Activated naive CD8-positive, alpha-beta T cell treated with anti-CD3 and anti-CD28 coated beads, Interleukin-2, amount 50 U/mL, for 16 hours (primary cell): ENCODE results near the gene ATP5MC2.
"Not testable (repeated sequence)": the region's sequence is repeated elsewhere in the genome, so short reads cannot be mapped to it uniquely, and the experiment has no call there.

Experiments used
- DNase-seq: peaks from one replicate; pipeline ENCODE4 v3.0.0-alpha.2; 2020; ENCODE audit warnings: low read depth, low spot score

The ATP5MC2 gene

DNA sequence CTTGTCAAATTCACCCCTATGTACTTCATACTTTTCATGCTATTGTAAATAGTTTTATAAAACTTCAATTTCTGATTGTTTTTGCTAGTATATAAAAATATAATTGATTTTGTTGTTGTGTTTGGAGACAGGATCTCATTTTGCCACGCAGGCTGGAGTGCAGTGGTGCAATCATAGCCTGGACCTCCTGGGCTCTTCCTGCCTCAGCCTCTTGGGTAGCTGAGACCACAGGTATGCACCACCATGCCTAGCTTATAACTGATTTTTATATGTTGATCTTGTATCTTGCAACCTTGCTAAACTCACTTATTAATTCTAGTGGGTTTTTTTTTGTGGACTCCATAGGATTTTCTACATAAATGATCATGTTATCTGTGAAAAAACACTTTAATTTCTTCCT lies 23.5 kb downstream of the ATP5MC2 start:
- DNase-seq, result no peak

DNA sequence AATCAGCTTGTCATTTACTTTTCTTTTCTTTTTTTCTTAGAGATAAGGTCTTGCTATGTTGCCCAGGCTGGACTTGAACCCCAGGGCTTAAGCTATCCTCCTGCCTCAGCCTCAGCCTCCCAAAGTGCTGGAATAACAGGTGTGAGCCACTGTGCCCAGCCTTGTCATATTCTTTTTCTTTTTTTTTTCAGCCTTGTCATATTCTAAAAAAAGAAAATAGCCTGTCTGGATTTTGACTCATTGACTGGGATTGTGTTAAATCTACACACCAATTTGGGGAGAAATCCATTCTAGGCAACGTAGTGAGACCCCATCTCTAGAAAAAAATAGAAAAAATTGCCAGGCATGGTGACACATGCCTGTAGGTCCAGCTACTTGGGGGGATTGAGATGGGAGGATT lies 24.1 kb downstream of the ATP5MC2 start:
- no peak for DNase-seq

DNA sequence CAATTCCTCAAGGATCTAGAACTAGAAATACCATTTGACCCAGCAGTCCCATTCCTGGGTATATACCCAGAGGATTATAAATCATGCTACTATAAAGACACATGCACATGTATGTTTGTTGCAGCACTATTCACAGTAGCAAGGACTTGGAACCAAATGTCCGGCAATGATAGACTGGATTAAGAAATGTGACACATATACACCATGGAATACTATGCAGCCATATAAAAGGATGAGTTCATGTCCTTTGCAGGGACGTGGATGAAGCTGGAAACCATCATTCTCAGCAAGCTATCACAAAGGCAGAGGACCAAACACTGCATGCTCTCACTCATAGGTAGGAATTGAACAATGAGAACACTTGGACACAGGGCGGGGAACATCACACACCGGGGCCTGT lies 29.6 kb downstream of the ATP5MC2 start:
- DNase-seq, result not testable (repeated sequence)

DNA sequence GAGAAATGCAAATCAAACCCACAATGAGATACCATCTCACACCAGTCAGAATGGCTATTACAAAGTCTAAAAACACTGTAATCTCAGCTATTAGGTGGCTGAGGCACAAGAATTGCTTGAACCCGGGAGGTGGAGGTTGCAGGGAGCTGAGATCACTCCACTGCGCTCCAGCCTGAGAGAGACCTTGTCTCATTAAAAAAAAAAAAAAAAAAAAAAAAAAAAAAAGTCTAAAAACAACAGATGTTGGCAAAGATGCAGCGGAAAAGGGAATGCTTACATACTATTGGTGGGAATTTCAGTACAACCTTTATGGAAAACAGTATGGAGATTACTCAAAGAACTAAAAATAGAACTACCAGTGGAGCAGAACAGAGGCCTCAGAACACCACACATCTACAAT lies 30.7 kb downstream of the ATP5MC2 start:
- DNase-seq, result no peak

DNA sequence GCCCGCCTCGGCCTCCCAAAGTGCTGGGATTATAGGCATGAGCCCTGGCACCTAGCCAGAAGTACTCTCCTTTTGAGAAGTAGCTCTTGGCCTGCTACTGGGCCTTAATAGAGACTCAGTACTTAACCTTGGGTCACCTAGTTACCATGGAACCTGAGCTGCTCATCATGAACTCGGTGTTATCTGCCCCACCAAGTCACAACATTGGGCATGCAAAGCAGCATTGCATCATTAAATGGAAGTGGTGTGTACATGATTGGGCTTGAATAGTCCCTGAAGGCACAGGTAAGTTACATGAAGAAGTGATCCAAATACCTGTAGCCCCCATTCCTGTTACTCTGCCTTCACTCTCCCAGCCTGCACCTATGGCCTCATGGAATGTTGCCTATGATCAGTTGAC lies 31.8 kb downstream of the ATP5MC2 start:
- DNase-seq, result no peak

DNA sequence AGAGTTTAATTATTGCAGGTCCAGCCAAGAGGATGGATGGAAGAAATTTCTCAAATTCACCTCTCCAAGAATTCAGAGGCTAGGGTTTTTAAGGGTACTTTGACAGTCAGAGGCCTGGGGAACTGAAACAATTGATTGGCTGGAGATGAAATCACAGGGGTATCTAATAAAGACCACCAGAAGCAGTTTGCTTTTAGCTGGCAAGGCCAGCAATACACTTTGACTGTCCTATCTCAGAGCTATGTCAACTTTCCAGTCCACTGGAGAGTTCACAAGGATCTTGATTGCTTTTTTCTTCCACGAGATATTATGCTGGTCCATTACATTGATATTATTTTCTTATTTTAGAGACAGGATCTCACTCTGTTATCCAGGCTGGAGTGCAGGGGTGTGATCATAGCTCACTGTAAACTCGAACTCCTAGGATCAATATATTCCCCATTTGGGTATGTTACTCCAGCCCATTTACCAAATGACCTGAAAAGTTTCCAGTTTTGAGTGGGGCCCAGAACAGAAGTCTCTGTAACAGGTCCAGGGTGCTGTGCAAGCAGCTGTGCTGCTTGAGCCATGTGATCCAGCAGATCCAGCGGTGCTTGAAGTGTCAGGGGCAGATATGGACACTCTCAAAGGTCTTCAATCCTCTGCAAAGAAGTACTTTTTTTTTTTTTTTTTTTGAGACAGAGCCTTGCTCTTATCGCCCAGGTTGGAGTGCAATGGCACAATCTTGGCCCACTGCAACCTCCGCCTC lies 32.5 kb downstream of the ATP5MC2 start:
- no peak for DNase-seq

DNA sequence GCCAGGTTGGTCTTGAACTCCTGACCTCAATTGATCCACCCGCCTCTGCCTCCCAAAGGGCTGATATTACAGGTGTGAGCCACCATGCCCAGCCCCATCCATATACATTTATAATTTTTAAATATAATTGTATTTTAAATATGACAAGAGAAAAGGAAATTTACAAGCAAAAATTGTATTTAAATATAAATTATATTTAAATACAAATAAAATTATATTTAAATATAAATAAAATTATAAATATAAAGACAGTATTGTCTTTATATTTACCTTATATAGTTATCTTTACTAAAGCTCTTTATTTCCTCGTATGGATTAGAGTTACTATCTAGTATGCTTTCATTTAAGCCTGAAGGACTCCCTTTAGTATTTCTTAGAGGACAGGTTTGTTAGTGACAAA lies 37.8 kb downstream of the ATP5MC2 start:
- DNase-seq, result no peak

DNA sequence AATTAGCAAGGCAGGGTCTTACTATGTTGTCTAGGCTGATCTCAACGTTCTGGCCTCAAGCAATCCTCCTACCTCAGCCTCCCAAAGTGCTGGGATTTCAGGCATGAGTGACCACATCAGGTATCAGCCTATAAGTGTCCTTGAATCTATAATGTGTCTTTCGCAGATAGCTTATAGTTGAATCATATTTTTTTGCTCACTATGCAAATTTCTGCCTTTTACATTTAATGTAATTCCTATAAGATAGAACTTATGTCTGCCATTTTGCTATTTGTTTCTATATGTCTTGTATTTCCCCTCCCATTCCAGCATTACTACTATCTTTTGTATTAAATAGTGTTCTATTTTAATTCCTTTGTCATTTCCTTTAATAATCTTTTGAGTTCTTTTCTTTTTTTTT lies 39.2 kb downstream of the ATP5MC2 start:
- no peak for DNase-seq

DNA sequence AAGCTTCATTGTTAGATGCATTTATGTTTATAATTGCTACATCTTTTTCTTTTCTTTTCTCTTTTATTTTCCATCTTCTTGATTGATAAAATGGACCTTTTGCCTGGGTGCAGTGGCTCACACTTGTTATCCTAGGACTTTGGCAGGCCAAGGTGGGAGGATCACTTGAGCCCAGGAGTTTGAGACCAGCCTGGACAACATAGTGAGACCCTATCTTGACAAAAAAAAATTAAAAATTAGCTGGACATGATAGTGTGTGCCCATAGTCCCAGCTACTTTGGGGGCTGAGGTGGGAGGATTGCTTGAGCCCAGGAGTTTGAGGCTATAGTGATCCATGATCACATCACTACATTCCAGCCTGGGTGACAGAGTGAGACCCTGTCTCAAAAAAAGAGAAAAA lies 40.2 kb downstream of the ATP5MC2 start:
- DNase-seq, result not testable (repeated sequence)

DNA sequence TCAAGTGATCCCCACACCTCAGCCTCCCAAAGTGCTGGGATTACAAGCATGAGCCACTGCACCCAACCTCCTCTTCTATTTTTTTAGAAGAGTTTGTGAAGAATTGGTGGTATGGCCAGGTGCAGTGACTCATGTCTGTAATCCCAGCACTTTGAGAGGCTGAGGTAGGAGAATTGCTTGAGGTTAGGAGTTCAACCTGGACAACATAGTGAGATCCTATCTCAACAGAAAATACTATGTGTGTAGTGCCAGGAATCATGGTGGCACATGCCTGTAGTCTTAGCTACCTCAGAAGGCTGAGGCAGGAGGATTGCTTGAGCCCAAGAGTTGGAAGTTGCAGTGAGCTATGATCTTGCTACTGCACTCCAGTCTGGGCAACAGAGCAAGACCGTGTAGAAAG lies 44.2 kb downstream of the ATP5MC2 start:
- no peak for DNase-seq

DNA sequence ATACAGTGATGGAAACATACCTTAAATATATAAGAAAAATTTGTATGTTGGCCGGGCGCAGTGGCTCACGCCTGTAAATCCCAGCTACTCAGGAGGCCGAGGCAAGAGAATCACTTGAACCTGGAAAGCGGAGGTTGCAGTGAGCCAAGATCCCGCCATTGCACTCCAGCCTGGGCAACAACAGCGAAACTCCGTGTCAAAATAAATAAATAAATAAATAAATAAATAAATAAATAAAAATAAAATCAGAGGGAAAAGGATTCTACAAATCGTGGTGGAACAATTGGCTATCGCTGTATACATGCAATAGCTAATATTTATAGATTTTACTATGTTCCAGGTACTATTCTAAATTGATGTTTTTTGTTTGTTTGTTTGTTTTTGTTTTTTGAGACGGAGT lies 48.0 kb downstream of the ATP5MC2 start:
- DNase-seq, result no peak

DNA sequence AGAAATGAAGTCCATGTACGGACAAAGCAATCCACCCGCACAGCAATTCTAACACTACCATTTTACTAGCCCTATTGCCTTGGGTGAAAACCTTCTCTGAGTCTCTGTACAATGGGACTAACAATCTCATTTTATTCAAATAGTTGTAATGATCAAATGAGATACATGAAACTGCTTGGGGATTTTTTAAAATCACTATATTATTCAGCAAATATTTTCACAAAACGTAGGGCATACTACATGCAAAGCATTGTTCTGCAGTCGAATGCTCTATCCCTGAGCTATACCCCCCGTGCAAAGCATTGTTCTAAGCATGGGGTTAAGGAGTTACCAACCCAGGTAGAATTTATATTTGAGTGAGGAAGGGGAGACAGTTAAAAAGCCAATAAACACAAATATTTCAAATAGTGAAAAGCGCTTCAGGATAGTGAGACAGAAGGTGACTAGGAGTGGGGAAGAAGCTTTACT lies 49.1 kb downstream of the ATP5MC2 start:
- no peak for DNase-seq

DNA sequence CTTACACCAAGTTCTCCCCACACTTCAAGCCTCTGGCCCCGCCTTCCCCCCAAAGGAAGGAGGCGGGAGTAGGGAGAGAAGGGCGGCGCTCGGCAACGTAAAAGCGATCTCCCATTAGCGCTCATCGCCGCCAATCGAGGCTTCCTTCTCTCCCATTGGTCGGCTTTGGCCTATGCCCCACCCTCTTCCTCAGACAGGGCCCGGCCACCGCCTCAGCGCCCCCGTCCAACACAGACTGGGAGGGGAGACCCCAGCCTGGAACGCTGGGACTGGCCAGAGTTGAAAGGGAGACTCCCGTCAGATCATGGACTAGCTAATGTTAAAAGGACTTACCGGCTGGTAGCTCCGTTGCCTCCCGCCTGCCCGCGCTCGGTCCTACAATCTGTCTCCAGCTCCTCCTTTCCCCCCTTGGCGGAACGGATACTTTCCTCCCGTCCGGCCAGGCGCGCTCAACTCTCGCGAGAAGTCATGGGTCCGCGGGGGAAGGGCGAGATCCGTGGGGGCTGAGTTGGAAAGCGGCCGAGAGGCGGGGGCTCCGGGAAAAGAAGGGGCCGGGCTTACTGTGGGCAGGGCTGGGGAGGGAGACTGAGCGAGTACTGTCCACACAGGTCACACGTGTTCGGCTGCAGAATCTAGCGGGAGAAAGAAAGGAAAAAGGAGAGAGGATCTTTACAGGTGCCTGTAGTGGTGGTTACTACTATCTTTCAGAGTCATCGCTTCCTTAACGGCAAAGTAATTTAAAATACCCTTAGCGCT lies 49.8 kb downstream of the ATP5MC2 start, which contains the start of gene ATF7:
Gene ATF7 (minus strand): TSS at position 437 of the 756 bp plus-strand sequence. CDS start 25,382 bp downstream, outside the sequence.
- DNase-seq, result peak; percentile 98

DNA sequence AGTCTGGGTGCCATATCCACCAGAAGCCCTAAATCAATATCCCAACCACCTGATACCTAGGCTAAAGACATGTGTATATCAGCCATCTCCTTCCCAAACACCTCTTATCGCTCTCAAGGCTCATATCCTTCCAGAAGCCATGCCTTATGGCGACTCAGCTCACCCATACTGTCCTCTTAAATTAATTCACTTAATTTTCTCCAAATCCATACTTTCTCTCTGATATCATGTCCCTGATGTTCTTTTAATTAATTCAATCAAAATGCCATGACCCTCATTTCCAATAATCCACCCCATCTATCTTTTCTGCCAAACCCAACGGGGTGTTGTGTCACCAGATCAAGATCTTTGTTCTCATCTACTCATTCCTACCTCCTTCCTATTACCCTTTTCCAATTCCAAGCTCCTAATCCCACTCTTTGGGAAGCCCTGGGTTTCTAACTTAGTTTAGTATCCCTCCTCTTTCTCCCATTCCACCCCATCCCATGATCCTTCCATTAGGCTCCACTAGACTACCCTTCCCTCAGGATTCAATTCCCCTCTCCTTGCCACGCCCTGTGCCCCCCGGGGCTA lies 50.4 kb downstream of the ATP5MC2 start:
- no peak for DNase-seq

DNA sequence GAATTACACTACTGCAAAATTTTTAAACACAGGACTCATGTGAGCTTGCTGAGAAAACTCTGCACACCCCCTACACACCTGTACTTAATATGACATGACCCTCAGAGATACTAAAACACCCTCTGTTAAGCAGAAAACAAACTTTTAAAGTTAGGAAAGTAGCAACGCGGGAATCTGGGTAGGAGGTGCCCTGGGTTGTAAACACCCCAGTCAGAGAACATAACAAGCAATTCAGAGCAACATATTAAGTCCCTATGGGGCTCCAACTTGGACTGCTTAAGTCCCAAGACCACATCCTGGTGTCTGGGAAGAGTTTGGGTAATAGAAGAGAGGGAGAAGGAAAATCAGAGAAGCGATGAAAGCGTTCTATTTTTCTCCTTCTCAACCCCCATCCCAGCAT lies 50.9 kb downstream of the ATP5MC2 start:
- no peak for DNase-seq

DNA sequence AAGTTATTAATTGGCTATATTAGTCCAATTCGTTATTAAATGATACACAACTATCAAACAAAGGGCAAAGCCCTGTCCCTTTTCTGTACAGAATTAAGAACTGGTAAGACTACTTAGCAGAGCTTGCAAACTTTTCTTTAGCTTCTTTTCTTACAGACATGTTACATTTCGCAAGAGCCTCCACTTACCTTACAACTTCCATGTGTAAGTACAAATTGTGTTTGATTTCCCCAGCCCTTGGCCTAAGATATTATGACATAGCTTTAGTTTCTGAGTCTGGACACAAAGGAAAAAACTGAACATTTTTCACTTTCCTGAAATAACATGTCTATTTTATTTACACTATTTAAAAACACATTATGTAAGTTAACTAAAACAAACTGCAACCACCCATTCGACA lies 51.4 kb downstream of the ATP5MC2 start:
- no peak for DNase-seq

DNA sequence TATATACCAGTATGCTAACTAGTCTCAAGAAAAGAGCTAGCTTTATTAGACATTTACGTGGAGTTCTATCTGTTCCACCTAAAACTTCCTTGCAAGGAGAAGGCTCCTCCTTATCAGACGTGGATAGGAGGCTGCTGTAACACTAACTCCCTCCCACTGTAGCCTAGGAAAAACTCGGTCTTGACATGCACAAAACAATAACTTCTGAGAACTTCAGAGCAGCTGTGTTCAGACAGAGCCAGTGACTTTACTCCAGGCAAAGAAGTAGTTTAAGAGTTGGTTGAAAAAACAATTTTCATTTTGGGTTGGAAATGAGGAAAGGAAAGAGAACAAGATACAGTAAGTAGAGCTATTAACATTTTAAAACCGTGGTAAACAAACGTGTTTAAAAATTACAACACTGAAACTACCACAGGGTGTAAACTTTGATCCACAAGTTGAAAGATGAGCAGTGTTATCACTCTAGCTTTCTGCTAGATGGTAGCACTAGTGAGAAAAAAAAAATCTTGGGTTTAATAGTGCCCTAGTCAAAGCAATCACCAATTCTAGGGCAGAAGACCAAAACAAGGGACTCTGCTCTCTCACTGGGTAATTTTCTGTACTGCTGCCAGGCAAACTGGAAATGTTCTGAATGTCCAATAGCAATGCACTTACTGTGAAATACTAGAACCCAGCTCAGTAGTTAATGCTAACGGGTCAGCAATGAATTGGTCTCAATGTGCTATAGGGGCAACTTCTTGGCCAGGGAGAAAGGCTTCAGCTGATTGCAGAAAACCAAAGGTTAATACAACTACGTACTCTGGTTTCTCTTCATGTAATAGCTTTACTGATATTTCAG lies 52.1 kb downstream of the ATP5MC2 start:
- DNase-seq, result no peak

DNA sequence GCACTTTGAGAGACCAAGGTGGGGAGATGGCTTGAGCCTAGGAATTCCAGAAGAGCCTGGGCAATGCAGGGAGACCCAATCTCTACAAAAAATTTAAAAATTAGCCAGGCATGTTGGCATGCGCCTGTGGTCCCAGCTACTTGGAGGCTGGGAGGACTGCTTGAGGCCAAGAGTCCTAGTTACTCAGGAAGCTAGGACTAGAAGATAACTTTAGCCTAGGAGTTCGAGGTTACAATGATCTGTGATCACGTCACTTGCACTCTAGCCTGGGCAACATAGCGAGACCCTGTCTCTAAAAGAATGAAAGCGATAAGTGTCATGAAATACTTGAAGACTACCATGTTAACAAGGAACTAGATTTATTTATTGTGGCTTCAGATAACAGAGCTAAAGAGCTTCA lies 53.2 kb downstream of the ATP5MC2 start:
- no peak for DNase-seq

DNA sequence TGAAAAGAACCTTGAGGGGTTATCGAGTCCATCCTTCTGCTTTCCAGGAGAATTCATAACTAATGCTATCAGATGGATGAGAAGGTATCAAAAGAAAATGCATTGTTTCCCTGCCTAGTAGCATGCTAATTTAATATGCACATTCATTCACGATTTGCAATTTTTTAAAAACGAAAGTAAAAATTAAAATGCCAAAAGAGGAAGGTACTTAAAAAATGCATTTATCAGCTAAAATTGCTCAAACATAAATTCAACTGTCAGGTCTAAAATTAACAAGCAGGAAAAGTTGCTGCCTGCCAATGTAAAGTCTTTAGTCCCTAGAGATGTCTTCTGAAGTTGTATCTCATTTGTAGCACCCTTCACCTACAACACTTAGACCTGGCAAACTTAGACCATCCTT lies 57.6 kb downstream of the ATP5MC2 start:
- DNase-seq, result no peak

DNA sequence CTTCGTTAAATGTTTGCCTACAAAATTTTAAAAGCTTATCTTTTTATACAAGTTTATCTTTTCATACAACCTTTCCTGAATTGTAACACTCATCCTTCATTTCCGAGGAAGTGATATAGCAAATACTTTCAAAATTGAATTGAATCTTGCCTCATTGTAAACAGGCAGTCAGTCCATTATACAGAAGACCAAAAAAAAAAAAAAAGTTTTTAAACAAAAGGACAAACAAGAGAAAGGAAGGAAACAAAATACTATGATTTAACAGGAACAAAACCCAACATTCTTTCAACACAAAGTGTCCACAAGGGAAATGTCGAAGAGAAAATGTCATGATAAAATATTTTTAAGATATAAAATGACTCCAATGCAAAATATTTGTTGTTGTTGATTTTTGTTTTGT lies 58.2 kb downstream of the ATP5MC2 start:
- DNase-seq, result no peak

DNA sequence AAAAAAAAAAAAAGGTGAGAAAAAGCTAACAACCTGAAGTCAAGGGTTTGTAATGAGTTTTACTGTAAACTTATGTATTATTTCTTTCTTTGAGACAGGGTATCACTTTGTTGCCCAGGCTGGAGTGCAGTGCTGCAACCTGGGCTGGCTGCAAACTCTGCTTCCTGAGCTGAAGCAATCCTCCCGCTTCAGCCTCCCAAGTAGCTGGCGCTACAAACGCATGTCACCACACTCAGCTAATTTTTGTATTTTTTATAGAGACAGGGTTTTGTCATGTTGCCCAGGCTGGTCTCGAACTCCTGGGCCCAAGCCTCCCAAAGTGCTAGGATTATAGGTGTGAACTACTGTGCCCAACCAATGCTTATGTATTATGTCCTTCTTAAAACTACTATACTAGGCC lies 58.9 kb downstream of the ATP5MC2 start:
- no peak for DNase-seq
